ENCODE measurements around the gene TMC3. TPM values are rescaled to one million over a fixed set of nuclear protein-coding genes. Genes with fewer than 3 reads are reported as not detected.

Gene TMC3
- total and polyA plus RNA-seq, 9 of the 15 experiments (the other 6 are each of a cell fraction or from before 2014, with no cell fraction given) = 0.01 to 0.14 TPM; not detected in 7

DNA sequence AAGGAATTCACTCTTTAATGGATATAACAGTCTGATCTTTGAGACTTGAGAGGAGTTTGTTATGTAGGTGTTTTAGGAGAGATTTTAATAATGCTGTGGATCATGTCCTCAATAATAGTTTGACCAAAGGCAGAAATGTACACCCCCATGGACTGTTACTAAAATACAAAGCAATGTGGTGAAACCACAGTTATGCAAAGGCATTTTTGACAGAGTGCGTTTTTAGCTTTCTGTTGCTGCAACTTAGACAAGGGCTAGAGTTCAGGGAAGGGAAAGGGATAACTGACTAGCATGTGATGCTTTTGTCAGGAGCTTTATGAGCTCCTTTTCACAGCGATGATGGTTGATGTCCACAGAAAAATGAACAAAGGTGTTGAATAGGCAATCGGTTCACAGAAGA is 46.5 kb downstream of the TMC3 start (continued):
- TF ChIP-seq, protein P1, sequence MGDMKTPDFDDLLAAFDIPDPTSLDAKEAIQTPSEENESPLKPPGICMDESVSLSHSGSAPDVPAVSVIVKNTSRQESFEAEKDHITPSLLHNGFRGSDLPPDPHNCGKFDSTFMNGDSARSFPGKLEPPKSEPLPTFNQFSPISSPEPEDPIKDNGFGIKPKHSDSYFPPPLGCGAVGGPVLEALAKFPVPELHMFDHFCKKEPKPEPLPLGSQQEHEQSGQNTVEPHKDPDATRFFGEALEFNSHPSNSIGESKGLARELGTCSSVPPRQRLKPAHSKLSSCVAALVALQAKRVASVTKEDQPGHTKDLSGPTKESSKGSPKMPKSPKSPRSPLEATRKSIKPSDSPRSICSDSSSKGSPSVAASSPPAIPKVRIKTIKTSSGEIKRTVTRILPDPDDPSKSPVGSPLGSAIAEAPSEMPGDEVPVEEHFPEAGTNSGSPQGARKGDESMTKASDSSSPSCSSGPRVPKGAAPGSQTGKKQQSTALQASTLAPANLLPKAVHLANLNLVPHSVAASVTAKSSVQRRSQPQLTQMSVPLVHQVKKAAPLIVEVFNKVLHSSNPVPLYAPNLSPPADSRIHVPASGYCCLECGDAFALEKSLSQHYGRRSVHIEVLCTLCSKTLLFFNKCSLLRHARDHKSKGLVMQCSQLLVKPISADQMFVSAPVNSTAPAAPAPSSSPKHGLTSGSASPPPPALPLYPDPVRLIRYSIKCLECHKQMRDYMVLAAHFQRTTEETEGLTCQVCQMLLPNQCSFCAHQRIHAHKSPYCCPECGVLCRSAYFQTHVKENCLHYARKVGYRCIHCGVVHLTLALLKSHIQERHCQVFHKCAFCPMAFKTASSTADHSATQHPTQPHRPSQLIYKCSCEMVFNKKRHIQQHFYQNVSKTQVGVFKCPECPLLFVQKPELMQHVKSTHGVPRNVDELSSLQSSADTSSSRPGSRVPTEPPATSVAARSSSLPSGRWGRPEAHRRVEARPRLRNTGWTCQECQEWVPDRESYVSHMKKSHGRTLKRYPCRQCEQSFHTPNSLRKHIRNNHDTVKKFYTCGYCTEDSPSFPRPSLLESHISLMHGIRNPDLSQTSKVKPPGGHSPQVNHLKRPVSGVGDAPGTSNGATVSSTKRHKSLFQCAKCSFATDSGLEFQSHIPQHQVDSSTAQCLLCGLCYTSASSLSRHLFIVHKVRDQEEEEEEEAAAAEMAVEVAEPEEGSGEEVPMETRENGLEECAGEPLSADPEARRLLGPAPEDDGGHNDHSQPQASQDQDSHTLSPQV (IDR thresholded peaks at IDR 0.05) = no peak
- TF ChIP-seq NEUROD1 (IDR thresholded peaks at IDR 0.05; ENCODE audit: borderline replicate concordance, low read depth, low read length, partially characterized antibody) (no peak), ERF (CRISPR knock-in tag; IDR thresholded peaks at IDR 0.05) (no peak), PTTG1 (tag; IDR thresholded peaks at IDR 0.05; ENCODE audit: low read depth) (no peak), MECOM (CRISPR knock-in tag; IDR thresholded peaks at IDR 0.05) (no peak), TCF7L2 (IDR thresholded peaks at IDR 0.05; ENCODE audit: low read depth, low read length) (no peak)
- TF ChIP-seq, protein P2, sequence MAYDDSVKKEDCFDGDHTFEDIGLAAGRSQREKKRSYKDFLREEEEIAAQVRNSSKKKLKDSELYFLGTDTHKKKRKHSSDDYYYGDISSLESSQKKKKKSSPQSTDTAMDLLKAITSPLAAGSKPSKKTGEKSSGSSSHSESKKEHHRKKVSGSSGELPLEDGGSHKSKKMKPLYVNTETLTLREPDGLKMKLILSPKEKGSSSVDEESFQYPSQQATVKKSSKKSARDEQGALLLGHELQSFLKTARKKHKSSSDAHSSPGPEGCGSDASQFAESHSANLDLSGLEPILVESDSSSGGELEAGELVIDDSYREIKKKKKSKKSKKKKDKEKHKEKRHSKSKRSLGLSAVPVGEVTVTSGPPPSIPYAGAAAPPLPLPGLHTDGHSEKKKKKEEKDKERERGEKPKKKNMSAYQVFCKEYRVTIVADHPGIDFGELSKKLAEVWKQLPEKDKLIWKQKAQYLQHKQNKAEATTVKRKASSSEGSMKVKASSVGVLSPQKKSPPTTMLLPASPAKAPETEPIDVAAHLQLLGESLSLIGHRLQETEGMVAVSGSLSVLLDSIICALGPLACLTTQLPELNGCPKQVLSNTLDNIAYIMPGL (CRISPR knock-in tag; IDR thresholded peaks at IDR 0.05) = no peak
